Measurements from ENCODE around the gene WNT1. TPM values are rescaled to one million over a fixed set of nuclear protein-coding genes. Genes with fewer than 3 reads are reported as not detected.

WNT1 gene
- total and polyA plus RNA-seq, 7 experiments from 2014 or later = 0.24 to 1.5 (median 0.43) TPM; not detected in 2

DNA sequence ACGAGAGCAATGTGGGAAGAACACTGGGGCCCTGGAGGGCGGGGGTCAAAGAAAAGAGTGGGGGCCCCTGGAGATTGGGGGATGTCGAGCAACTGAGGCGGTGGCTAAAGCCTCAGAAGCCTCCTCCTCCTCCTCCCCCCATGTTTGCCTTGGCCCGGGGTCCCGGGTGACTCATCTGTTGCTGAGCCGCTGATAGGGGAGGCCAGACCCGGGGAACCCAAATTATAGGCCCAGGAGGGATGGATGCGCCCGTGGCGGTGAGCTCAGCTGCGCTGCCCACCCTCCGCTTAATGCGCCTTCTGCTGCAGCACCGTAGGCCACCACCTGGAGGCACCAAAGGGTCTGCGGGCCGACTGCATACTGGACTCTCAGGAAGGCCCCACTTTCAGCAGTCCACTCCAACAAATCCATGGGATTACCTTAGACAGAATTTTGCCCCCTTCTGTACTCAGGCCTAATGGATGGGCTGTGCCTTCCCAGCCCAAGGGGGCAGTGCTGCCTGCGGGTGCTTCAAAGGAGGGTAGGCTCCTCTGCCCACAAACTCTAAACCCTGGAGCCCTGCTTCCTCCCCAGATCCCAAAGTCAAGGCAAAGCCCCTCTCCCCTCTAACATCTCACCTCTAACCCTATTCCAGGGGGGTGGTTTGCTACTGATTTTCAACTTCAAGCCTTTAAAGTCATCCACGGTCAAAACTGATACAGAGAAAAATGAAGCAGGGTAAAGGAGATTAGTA, 4.0 kb upstream of the WNT1 start:
- CTCF ChIA-PET = interaction anchor here (0.8 to 1.3 kb wide), 4 partner anchors 8 to 157 kb away, joined by 3 to 8 read pairs (median 3); partner anchors contain the start of gene ARF3
- POLR2A ChIA-PET = no interaction called here
- intact Hi-C loops (cut with micrococcal nuclease) = loop anchor here in 1 of 2 donors (1.0 kb wide), 1 partner anchor 14 kb away; no protein-coding TSS in a partner anchor
- no peaks in the 10 kb centered on the region for H3K36me3 Mint-ChIP-seq
- ATAC-seq = no peak
- H3K4me3 ChIP-seq (ENCODE audit: low read length) = no peak overlapping the region
- DNase-seq = peak in 1 of 9 donors; percentile 64
- H3K9me3 Mint-ChIP-seq = peaks cover 0 to 5% (median 0%) of the 10 kb centered on the region in 11 donors
- H3K27me3 Mint-ChIP-seq = peaks cover 42 to 91% (median 55%) of the 10 kb centered on the region in 5 donors
- H3K27me3 ChIP-seq (ENCODE audit: control insufficient read depth in 2 of 2, insufficient read depth in 2 of 2, low read length in 2 of 2) = peaks cover 6 to 31% of the 10 kb centered on the region in 2 donors
- no peaks in the 10 kb centered on the region for H3K9me3 ChIP-seq (ENCODE audit: control insufficient read depth in 2 of 3, low read length in 3 of 3)
- no peak overlapping the region for H3K27ac Mint-ChIP-seq
- H3K4me1 Mint-ChIP-seq = peaks cover 29 to 46% (median 35%) of the 10 kb centered on the region in 7 donors
- peaks cover 34 to 51% of the 10 kb centered on the region in 2 donors for H3K4me1 ChIP-seq (ENCODE audit: control insufficient read depth in 2 of 2, insufficient read depth in 2 of 2, low read length in 2 of 2)
- H3K36me3 ChIP-seq (ENCODE audit: control insufficient read depth in 2 of 3, insufficient read depth in 3 of 3, low read length in 3 of 3) = no peaks in the 10 kb centered on the region
- H3K4me3 Mint-ChIP-seq = no peak overlapping the region
- H3K27ac ChIP-seq (ENCODE audit: low read depth, low read length) = no peak overlapping the region

DNA sequence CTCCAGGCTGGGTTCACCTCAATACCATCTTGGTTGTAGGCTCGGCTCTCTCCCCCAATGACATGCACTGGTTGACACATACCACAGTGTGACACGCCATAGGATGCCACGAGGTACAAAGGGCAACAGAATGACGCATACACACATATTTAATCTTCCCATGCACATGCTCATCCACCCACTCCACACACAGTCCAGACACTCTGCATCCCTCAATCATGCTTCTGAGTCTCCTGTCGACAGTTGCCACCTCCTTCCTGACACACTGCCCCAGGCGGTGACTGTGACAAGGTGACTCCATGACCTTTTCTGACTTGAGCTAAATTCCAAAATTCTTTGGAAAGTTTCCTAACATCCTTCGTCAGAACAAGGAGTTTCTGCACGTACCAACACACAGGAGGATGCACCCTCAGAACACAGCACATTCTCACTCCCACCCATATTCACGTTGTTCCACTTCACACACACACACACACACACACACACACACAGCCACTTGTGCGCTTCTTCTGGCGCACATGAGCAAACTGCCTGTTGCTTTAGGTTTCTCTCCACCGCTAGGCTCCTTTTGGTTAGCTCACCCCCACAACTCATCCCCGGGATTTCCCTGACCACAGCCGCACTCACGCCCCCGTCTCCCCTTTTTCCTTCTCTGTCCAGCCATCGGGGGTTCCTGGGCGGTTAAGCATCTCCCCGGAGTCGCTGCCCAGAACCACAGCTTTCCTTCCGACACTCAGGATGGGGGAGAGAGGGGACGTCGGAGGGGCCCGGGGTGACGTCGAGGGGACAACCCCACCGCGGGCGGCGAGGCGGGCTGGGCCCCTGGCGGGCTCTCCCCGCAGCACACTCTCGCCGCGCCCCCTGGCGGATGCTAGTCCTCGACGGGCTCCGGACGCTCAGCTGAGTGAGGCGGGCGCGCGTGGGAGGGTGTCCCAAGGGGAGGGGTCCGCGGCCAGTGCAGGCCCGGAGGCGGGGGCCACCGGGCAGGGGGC, 536 bp upstream of the WNT1 start:
- Mint-ChIP-seq H3K36me3 (no peaks in the 10 kb centered on the region), H3K4me3 (peak overlapping the region; percentile 24 to 85 (median 56)), H3K27ac (peak overlapping the region in 7 of 9 donors; percentile 26 to 81 (median 61)), H3K27me3 (peaks cover 19 to 92% (median 40%) of the 10 kb centered on the region in 5 donors), H3K9me3 (peaks cover 0 to 5% (median 0%) of the 10 kb centered on the region in 11 donors), H3K4me1 (peaks cover 28 to 53% (median 47%) of the 10 kb centered on the region in 7 donors)
- ChIA-PET POLR2A (interaction anchor here (0.7 to 5.2 kb wide), 4 partner anchors 20 to 125 kb away, joined by 3 to 26 read pairs (median 12); partner anchors contain the start of genes ARF3, DDX23 and FKBP11), CTCF (interaction anchor here (0.7 to 4.5 kb wide), 8 partner anchors 10 to 124 kb away, joined by 3 to 36 read pairs (median 3); partner anchors contain the start of genes ARF3 and FKBP11)
- H3K4me1 ChIP-seq (ENCODE audit: control insufficient read depth in 2 of 2, insufficient read depth in 2 of 2, low read length in 2 of 2) = peaks cover 37% of the 10 kb centered on the region in 2 donors
- no peaks in the 10 kb centered on the region for H3K36me3 ChIP-seq (ENCODE audit: control insufficient read depth in 2 of 3, insufficient read depth in 3 of 3, low read length in 3 of 3)
- intact Hi-C loops (cut with micrococcal nuclease) = loop anchor here (1.0 to 2.0 kb wide), 5 partner anchors 20 to 73 kb away; partner anchors contain the start of gene ARF3 (in 2 of the 2)
- H3K9me3 ChIP-seq (ENCODE audit: control insufficient read depth in 2 of 3, low read length in 3 of 3) = no peaks in the 10 kb centered on the region
- H3K27me3 ChIP-seq (ENCODE audit: control insufficient read depth in 2 of 2, insufficient read depth in 2 of 2, low read length in 2 of 2) = peaks cover 3 to 11% of the 10 kb centered on the region in 2 donors
- H3K4me3 ChIP-seq (ENCODE audit: low read length) = no peak overlapping the region
- DNase-seq (peak; percentile 52 to 90 (median 75)), ATAC-seq (peak; percentile 77)
- no peak overlapping the region for H3K27ac ChIP-seq (ENCODE audit: low read depth, low read length)

DNA sequence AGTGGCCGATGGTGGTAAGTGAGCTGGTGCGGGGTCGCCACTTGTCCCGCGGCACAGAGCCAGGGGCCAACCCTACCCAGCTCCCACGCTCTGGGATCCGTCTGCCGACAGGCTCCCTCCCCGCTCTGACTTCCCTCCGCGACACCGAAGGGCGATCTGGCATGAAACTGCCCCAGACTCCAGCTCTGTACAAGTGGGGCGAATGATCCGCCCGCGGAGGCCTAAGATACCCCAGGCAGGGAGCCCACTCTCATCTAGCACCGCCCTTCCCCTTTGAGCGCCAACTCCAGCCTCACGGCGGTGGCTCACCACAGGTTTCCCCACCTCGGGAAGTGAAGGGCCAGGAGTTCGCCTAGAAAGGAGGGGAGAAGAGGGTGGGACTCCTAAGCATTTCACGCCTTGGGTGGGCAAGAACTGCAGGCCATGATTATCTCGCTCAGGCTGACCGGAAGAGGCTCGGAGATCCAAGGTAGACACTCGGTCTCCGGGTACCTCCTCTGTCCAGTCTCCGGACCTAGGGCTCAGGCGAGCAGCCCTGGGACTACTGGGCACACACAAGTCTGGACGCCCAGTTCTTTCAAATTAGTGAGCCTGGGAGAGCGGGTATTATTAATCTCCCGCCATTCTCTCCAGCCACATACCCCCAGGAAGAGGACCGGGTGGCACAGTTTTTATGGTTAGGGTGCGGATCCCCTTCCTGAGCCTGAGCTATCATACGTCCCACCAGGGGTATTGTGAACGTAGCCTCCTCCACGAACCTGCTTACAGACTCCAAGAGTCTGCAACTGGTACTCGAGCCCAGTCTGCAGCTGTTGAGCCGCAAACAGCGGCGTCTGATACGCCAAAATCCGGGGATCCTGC, 849 bp downstream of the WNT1 start:
- Histone ChIP-seq H3K9me3 (ENCODE audit: control insufficient read depth in 2 of 3, low read length in 3 of 3) (no peaks in the 10 kb centered on the region), H3K4me1 (ENCODE audit: control insufficient read depth in 2 of 2, insufficient read depth in 2 of 2, low read length in 2 of 2) (peaks cover 37% of the 10 kb centered on the region in 2 donors), H3K27me3 (ENCODE audit: control insufficient read depth in 2 of 2, insufficient read depth in 2 of 2, low read length in 2 of 2) (no peaks in the 10 kb centered on the region), H3K36me3 (ENCODE audit: control insufficient read depth in 2 of 3, insufficient read depth in 3 of 3, low read length in 3 of 3) (no peaks in the 10 kb centered on the region), H3K4me3 (ENCODE audit: low read length) (peak overlapping the region; percentile 82), H3K27ac (ENCODE audit: low read depth, low read length) (no peak overlapping the region)
- Mint-ChIP-seq H3K27ac (peak overlapping the region in 7 of 9 donors; percentile 9 to 90 (median 53)), H3K27me3 (peaks cover 7 to 91% (median 29%) of the 10 kb centered on the region in 5 donors), H3K4me3 (peak overlapping the region; percentile 83 to 95 (median 90)), H3K36me3 (no peaks in the 10 kb centered on the region), H3K9me3 (peaks cover 0 to 3% (median 0%) of the 10 kb centered on the region in 11 donors), H3K4me1 (peaks cover 29 to 51% (median 46%) of the 10 kb centered on the region in 7 donors)
- DNase-seq (no peak), ATAC-seq (no peak)
- intact Hi-C loops (cut with micrococcal nuclease) = loop anchor here (1.0 to 2.0 kb wide), 5 partner anchors 22 to 75 kb away; partner anchors contain the start of gene ARF3 (in 2 of the 2)
- ChIA-PET CTCF (interaction anchor here (0.6 to 4.5 kb wide), 9 partner anchors 8 to 80 kb away, joined by 3 to 36 read pairs (median 4); partner anchors contain the start of genes ARF3 and FKBP11), POLR2A (interaction anchor here (0.6 to 5.2 kb wide), 9 partner anchors 9 to 129 kb away, joined by 3 to 26 read pairs (median 5); partner anchors contain the start of genes ARF3, DDX23 and FKBP11)

DNA sequence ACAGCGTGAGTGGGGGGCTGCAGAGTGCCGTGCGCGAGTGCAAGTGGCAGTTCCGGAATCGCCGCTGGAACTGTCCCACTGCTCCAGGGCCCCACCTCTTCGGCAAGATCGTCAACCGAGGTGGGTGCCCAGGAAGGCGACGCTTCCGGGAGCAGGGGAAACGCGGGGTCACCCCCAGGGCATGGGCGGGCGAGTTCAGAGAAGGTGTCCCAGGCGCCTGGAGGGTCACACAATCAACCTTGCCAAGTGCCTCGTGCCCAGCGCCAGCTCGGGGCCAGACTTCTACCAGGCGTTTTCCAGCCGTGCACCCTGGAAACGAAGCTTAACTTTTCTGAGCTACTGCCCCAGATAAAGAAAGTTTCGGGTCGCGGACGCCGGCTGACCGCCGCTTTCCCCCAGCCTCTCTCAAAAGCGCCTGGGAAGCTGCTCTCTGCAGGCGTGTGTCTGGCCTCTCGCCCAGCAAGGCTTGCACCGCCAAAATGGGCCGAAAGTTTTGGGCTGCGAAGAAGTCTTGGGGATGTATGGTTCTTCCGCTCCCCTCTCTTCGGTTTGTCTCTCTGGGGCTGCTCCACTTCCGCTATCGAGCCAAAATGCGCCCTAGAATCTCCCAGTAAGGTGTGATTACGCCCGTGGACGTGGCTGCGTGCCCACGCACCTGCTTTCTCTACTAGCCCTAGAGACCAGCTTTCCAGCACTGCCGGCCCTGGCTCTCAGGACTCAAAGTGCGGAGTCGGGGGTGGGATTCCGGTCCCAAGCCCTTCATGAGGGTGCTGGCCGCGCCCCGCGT, 1.7 kb downstream of the WNT1 start:
- Mint-ChIP-seq H3K9me3 (peaks cover 0 to 3% (median 0%) of the 10 kb centered on the region in 11 donors), H3K27me3 (peaks cover 0 to 91% (median 23%) of the 10 kb centered on the region in 5 donors), H3K4me3 (peak overlapping the region; percentile 83 to 95 (median 90)), H3K4me1 (peaks cover 29 to 51% (median 46%) of the 10 kb centered on the region in 7 donors), H3K36me3 (no peaks in the 10 kb centered on the region), H3K27ac (peak overlapping the region; percentile 25 to 90 (median 62))
- intact Hi-C loops (cut with micrococcal nuclease) = loop anchor here (1.0 to 5.0 kb wide), 10 partner anchors 9 to 358 kb away; partner anchors contain the start of genes ARF3 (in 1 of the 2), C1QL4 (in 1 of the 2) and DDX23 (in 1 of the 2)
- no peaks in the 10 kb centered on the region for H3K36me3 ChIP-seq (ENCODE audit: control insufficient read depth in 2 of 3, insufficient read depth in 3 of 3, low read length in 3 of 3)
- ChIA-PET POLR2A (interaction anchor here (0.6 to 5.2 kb wide), 10 partner anchors 9 to 129 kb away, joined by 3 to 26 read pairs (median 5); partner anchors contain the start of genes ARF3, DDX23 and FKBP11), CTCF (interaction anchor here (1.2 to 4.5 kb wide), 7 partner anchors 8 to 126 kb away, joined by 4 to 36 read pairs (median 6); partner anchors contain the start of gene ARF3)
- peaks cover 37% of the 10 kb centered on the region in 2 donors for H3K4me1 ChIP-seq (ENCODE audit: control insufficient read depth in 2 of 2, insufficient read depth in 2 of 2, low read length in 2 of 2)
- H3K4me3 ChIP-seq (ENCODE audit: low read length) = peak overlapping the region; percentile 82
- no peaks in the 10 kb centered on the region for H3K27me3 ChIP-seq (ENCODE audit: control insufficient read depth in 2 of 2, insufficient read depth in 2 of 2, low read length in 2 of 2)
- ATAC-seq = peak; percentile 29
- H3K9me3 ChIP-seq (ENCODE audit: control insufficient read depth in 2 of 3, low read length in 3 of 3) = no peaks in the 10 kb centered on the region
- DNase-seq = peak in 6 of 9 donors; percentile 41 to 52 (median 44)
- H3K27ac ChIP-seq (ENCODE audit: low read depth, low read length) = peak overlapping the region; percentile 9
